GM23338 (cell line): ENCODE data around the gene HTD2. TPM values are rescaled to one million over a fixed set of nuclear protein-coding genes. Genes with fewer than 3 reads are reported as not detected.

ENCODE experiments used
- ATAC-seq: fragments of 200-7000 bp; cut with Tn5 transposase; 3 replicates; pipeline ENCODE4 v1.9.1; 2020
- DNase-seq: peaks from one replicate; pipeline ENCODE4 v3.0.0-alpha.2; 2015; ENCODE audit warnings: low spot score
- H2AFZ ChIP-seq: fragments of 200-600 bp; sonication (generic); 2 replicates; pipeline ENCODE4 v1.8.0; 2016; ENCODE audit warnings: antibody characterized with exemption, mild to moderate bottlenecking, moderate library complexity
- H3F3A ChIP-seq: fragments of 200-600 bp; sonication (generic); replicated peaks from 2 replicates; pipeline ENCODE4 v1.8.0; 2017; ENCODE audit warnings: antibody characterized with exemption, mixed run types, low read depth
- H3K27ac ChIP-seq: fragments of 200-600 bp; sonication (generic); 2 replicates; pipeline ENCODE4 v1.6.1; 2016; ENCODE audit warnings: low read depth
- H3K27me3 ChIP-seq: fragments of 200-600 bp; sonication (generic); 2 replicates; pipeline ENCODE4 v1.8.0; 2016; ENCODE audit warnings: mild to moderate bottlenecking, mixed run types, moderate library complexity; ENCODE audit not compliant: insufficient read depth
- H3K36me3 ChIP-seq: fragments of 200-600 bp; sonication (generic); 2 replicates; pipeline ENCODE4 v1.8.0; 2016; ENCODE audit warnings: mild to moderate bottlenecking; ENCODE audit not compliant: insufficient read depth
- H3K4me1 ChIP-seq: fragments of 200-600 bp; sonication (generic); 2 replicates; pipeline ENCODE4 v1.8.0; 2016; ENCODE audit warnings: mild to moderate bottlenecking, moderate library complexity; ENCODE audit not compliant: insufficient read depth
- H3K4me2 ChIP-seq: fragments of 200-600 bp; sonication (generic); 2 replicates; pipeline ENCODE4 v1.7.1; 2017; ENCODE audit warnings: mixed run types
- H3K4me3 ChIP-seq: fragments of 200-600 bp; sonication (generic); 2 replicates; pipeline ENCODE4 v1.6.1; 2016; ENCODE audit warnings: mixed run types
- H3K79me2 ChIP-seq: fragments of 200-600 bp; sonication (generic); replicated peaks from 2 replicates; pipeline ENCODE4 v1.8.0; 2017; ENCODE audit warnings: mild to moderate bottlenecking; ENCODE audit not compliant: insufficient read depth
- H3K9me2 ChIP-seq: fragments of 200-600 bp; sonication (generic); 2 replicates; pipeline ENCODE4 v1.8.0; 2017; ENCODE audit not compliant: insufficient read depth
- H4K20me1 ChIP-seq: fragments of 200-600 bp; sonication (generic); replicated peaks from 2 replicates; pipeline ENCODE4 v1.8.0; 2017; ENCODE audit warnings: mild to moderate bottlenecking; ENCODE audit not compliant: insufficient read depth
- H3K27ac Mint-ChIP-seq: 2 replicates; pipeline ENCODE4 v1.8.0; 2020; ENCODE audit warnings: inconsistent platforms, mild to moderate bottlenecking, moderate library complexity, mixed read lengths
- H3K27me3 Mint-ChIP-seq: 3 replicates; pipeline ENCODE4 v1.8.0; 2022; ENCODE audit warnings: low read depth, mild to moderate bottlenecking, moderate library complexity, mixed read lengths, inconsistent platforms; ENCODE audit not compliant: insufficient read depth, poor library complexity
- H3K36me3 Mint-ChIP-seq: 3 replicates; pipeline ENCODE4 v1.8.0; 2021; ENCODE audit warnings: low read depth, mild to moderate bottlenecking, inconsistent platforms, moderate library complexity, mixed read lengths
- H3K4me1 Mint-ChIP-seq: 3 replicates; pipeline ENCODE4 v1.8.0; 2020; ENCODE audit warnings: mild to moderate bottlenecking, inconsistent platforms, mixed read lengths
- H3K4me3 Mint-ChIP-seq: 3 replicates; pipeline ENCODE4 v1.8.0; 2021; ENCODE audit warnings: moderate library complexity, mild to moderate bottlenecking, inconsistent platforms, mixed read lengths
- H3K9me3 Mint-ChIP-seq: 3 replicates; pipeline ENCODE4 v1.8.0; 2020; ENCODE audit warnings: moderate library complexity, mild to moderate bottlenecking, inconsistent platforms, mixed read lengths
- CREB1 ChIP-seq: fragments of 250-450 bp; sonication (Bioruptor Pico); IDR thresholded peaks from 2 replicates; pipeline ENCODE4 v1.5.0; 2020; ENCODE audit warnings: low read depth, mild to moderate bottlenecking, moderate library complexity
- EZH2 ChIP-seq: fragments of 200-600 bp; sonication (generic); IDR thresholded peaks from one replicate; pipeline ENCODE4 v1.8.0; 2017; ENCODE audit warnings: antibody characterized with exemption, mild to moderate bottlenecking, low read depth; ENCODE audit not compliant: unreplicated experiment
- EZH2phosphoT487 ChIP-seq: fragments of 200-600 bp; sonication (generic); IDR thresholded peaks from one replicate; pipeline ENCODE4 v1.8.1; 2018; ENCODE audit warnings: antibody characterized with exemption; ENCODE audit not compliant: unreplicated experiment
- NANOG ChIP-seq: IDR thresholded peaks from 2 replicates; pipeline ENCODE4 v1.6.1; 2016; ENCODE audit warnings: antibody characterized with exemption, borderline replicate concordance
- POLR2AphosphoS5 ChIP-seq: IDR thresholded peaks from 2 replicates; pipeline ENCODE4 v1.6.1; 2016; ENCODE audit warnings: antibody characterized with exemption, low read depth
- ZNF462 ChIP-seq: fragments of 250-450 bp; sonication (Bioruptor Pico); IDR thresholded peaks from 2 replicates; pipeline ENCODE4 v1.5.0; 2020; ENCODE audit warnings: mild to moderate bottlenecking, moderate library complexity
- long read RNA-seq: library from polyadenylated mRNA; unstranded; transcript quantifications from one replicate; pipeline ENCODE4 v2.0.0, GENCODE V29; 2020; ENCODE audit not compliant: unreplicated experiment
- polyA plus RNA-seq: library from polyadenylated mRNA; unstranded; fragments of >200 nt; fragmentation: Nextera tagmentation; extraction: Ambion mirVana; gene quantifications from 2 replicates; pipeline ENCODE4 v1.2.1, GENCODE V29; 2016
- total RNA-seq: library from RNA; depleted of rRNA; stranded (reverse); fragments of >200 nt; shearing (Covaris generic); gene quantifications from 2 replicates; pipeline ENCODE4 v1.2.3, GENCODE V29; 2014; rRNA removed
- TF ChIP-seq, protein P1 (sequence below), 2 experiments: fragments of 200-600 bp in 1 of 2; sonication (generic) in 1 of 2; conservative IDR thresholded peaks; 2 replicates each; pipeline versions ENCODE4 v1.5.1 to v1.6.1; 2016 to 2017; ENCODE audit warnings: antibody characterized with exemption in 2 of 2, low read depth in 2 of 2, mild to moderate bottlenecking in 2 of 2, moderate library complexity in 1 of 2
- TF ChIP-seq, protein P2 (sequence below): IDR thresholded peaks from 2 replicates; pipeline ENCODE4 v1.6.1; 2016; ENCODE audit warnings: antibody characterized with exemption

Gene HTD2
- total RNA-seq (8.7 and 19.3 TPM in 2 replicates), polyA plus RNA-seq (22.0 and 24.2 TPM in 2 replicates)
- long read RNA-seq, transcript HTD2-201 (5 exons, 1,508 nt) = major isoform, 6 of 11 reads
- long read RNA-seq, partial matches to known transcripts = 0 of 11 reads
- long read RNA-seq, other reads (novel, unspliced or antisense) = 0 of 11 reads

GRCh38 chr3:58305882-58306711 lies at the start of gene HTD2, which contains the start of gene RPP14:
HTD2 (plus strand) TSS chr3:58306520; CDS start chr3:58317614, 11,094 bp downstream.
RPP14 (plus strand) TSS chr3:58306245; CDS start chr3:58310330, 4,085 bp downstream.
- peaks cover 7% of the 10 kb centered on the region; the same call in 1 of the 2 replicates for H3K4me1 ChIP-seq
- peaks cover 29% of the 10 kb centered on the region for H4K20me1 ChIP-seq
- peak within 1 kb of the TSS; percentile 99 for H3K4me2 ChIP-seq
- Mint-ChIP-seq H3K36me3 (peaks cover 24% of the 10 kb centered on the region), H3K4me3 (peak within 1 kb of the TSS; percentile 97), H3K9me3 (no peaks in the 10 kb centered on the region), H3K27ac (peak within 1 kb of the TSS; percentile 99), H3K27me3 (peaks cover 22% of the 10 kb centered on the region), H3K4me1 (peaks cover 12% of the 10 kb centered on the region; the same call in 2 of the 3 replicates)
- H3K79me2 ChIP-seq = peaks cover 48% of the 10 kb centered on the region
- peak within 1 kb of the TSS; percentile 100 for H3K4me3 ChIP-seq
- peaks cover 3% of the 10 kb centered on the region; the same call in 1 of the 2 replicates for H3F3A ChIP-seq
- peak; percentile 99 for DNase-seq
- TF ChIP-seq POLR2AphosphoS5 (peak; percentile 77), NANOG (no peak), CREB1 (CRISPR knock-in tag) (peak; percentile 99), ZNF462 (CRISPR knock-in tag) (no peak), EZH2phosphoT487 (no peak), EZH2 (no peak)
- TF ChIP-seq, protein P1, sequence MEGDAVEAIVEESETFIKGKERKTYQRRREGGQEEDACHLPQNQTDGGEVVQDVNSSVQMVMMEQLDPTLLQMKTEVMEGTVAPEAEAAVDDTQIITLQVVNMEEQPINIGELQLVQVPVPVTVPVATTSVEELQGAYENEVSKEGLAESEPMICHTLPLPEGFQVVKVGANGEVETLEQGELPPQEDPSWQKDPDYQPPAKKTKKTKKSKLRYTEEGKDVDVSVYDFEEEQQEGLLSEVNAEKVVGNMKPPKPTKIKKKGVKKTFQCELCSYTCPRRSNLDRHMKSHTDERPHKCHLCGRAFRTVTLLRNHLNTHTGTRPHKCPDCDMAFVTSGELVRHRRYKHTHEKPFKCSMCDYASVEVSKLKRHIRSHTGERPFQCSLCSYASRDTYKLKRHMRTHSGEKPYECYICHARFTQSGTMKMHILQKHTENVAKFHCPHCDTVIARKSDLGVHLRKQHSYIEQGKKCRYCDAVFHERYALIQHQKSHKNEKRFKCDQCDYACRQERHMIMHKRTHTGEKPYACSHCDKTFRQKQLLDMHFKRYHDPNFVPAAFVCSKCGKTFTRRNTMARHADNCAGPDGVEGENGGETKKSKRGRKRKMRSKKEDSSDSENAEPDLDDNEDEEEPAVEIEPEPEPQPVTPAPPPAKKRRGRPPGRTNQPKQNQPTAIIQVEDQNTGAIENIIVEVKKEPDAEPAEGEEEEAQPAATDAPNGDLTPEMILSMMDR (conservative IDR thresholded peaks at IDR 0.05; ENCODE audit: low read depth in 2 of 2) = peak; percentile 93 to 97
- TF ChIP-seq, protein P2, sequence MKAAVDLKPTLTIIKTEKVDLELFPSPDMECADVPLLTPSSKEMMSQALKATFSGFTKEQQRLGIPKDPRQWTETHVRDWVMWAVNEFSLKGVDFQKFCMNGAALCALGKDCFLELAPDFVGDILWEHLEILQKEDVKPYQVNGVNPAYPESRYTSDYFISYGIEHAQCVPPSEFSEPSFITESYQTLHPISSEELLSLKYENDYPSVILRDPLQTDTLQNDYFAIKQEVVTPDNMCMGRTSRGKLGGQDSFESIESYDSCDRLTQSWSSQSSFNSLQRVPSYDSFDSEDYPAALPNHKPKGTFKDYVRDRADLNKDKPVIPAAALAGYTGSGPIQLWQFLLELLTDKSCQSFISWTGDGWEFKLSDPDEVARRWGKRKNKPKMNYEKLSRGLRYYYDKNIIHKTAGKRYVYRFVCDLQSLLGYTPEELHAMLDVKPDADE = peak; percentile 79; the same call in 1 of the 2 replicates
- H3K9me2 ChIP-seq = no peaks in the 10 kb centered on the region
- H3K27me3 ChIP-seq = 0 out of 2 replicates have a peak, but pooled peaks cover 3% of the 10 kb centered on the region
- peak; percentile 93 for ATAC-seq
- 0 out of 2 replicates have a peak within 1 kb of the TSS, but pooled peaks have one; percentile 86 for H2AFZ ChIP-seq
- peaks cover 13% of the 10 kb centered on the region for H3K36me3 ChIP-seq
- peak within 1 kb of the TSS; percentile 93 for H3K27ac ChIP-seq
